ENCODE measurements around the gene VKORC1L1.
"Not testable (repeated sequence)": the region's sequence is repeated elsewhere in the genome, so short reads cannot be mapped to it uniquely, and the experiment has no call there.

DNA sequence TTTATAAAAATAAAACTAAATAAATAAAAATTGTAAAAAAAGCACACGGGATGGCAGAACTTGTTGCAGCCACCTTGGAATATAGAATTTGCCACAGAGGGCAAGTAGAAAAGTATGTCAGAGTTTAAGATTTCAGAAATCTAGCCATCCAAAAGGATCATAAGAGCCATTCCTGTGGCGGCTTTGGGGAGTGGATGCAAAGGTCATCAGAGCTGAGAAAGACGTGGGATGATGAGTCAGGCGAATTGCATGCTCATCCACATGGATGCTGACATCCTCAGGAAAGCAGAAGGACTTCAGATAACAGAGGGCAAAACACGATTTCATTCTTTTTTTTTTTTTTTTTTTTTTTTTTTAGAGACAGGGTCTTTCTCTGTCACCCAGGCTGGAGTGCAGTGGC, 3.6 kb upstream of the VKORC1L1 start:
- not testable (repeated sequence) for TF ChIP-seq ZNF699 (CRISPR knock-in tag; IDR thresholded peaks at IDR 0.05; ENCODE audit: insufficient replicate concordance); EZH2 (IDR thresholded peaks at IDR 0.05; ENCODE audit: borderline replicate concordance, low read depth, low read length)
- TF ChIP-seq, protein P1, sequence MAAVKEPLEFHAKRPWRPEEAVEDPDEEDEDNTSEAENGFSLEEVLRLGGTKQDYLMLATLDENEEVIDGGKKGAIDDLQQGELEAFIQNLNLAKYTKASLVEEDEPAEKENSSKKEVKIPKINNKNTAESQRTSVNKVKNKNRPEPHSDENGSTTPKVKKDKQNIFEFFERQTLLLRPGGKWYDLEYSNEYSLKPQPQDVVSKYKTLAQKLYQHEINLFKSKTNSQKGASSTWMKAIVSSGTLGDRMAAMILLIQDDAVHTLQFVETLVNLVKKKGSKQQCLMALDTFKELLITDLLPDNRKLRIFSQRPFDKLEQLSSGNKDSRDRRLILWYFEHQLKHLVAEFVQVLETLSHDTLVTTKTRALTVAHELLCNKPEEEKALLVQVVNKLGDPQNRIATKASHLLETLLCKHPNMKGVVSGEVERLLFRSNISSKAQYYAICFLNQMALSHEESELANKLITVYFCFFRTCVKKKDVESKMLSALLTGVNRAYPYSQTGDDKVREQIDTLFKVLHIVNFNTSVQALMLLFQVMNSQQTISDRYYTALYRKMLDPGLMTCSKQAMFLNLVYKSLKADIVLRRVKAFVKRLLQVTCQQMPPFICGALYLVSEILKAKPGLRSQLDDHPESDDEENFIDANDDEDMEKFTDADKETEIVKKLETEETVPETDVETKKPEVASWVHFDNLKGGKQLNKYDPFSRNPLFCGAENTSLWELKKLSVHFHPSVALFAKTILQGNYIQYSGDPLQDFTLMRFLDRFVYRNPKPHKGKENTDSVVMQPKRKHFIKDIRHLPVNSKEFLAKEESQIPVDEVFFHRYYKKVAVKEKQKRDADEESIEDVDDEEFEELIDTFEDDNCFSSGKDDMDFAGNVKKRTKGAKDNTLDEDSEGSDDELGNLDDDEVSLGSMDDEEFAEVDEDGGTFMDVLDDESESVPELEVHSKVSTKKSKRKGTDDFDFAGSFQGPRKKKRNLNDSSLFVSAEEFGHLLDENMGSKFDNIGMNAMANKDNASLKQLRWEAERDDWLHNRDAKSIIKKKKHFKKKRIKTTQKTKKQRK (IDR thresholded peaks at IDR 0.05; ENCODE audit: borderline replicate concordance, low read depth, low read length), result not testable (repeated sequence)
